GM23338 (cell line): ENCODE measurements around the gene PPP1R13L.

Source experiments
- CTCF ChIP-seq, 2 experiments: fragments of 200-600 bp in 1 of 2; sonication (generic) in 1 of 2; conservative IDR thresholded peaks; 2 replicates each; pipeline versions ENCODE4 v1.5.1 to v1.6.1; 2016 to 2017; ENCODE audit warnings: antibody characterized with exemption in 2 of 2, low read depth in 2 of 2, mild to moderate bottlenecking in 2 of 2, moderate library complexity in 1 of 2
- EZH2 ChIP-seq: fragments of 200-600 bp; sonication (generic); IDR thresholded peaks from one replicate; pipeline ENCODE4 v1.8.0; 2017; ENCODE audit warnings: antibody characterized with exemption, mild to moderate bottlenecking, low read depth; ENCODE audit not compliant: unreplicated experiment
- EZH2phosphoT487 ChIP-seq: fragments of 200-600 bp; sonication (generic); IDR thresholded peaks from one replicate; pipeline ENCODE4 v1.8.1; 2018; ENCODE audit warnings: antibody characterized with exemption; ENCODE audit not compliant: unreplicated experiment
- POLR2AphosphoS5 ChIP-seq: IDR thresholded peaks from 2 replicates; pipeline ENCODE4 v1.6.1; 2016; ENCODE audit warnings: antibody characterized with exemption, low read depth
- REST ChIP-seq: IDR thresholded peaks from one replicate; pipeline ENCODE4 v1.6.1; 2018; ENCODE audit warnings: antibody characterized with exemption; ENCODE audit not compliant: unreplicated experiment
- STAT1 ChIP-seq: IDR thresholded peaks from one replicate; pipeline ENCODE4 v1.6.1; 2016; ENCODE audit warnings: antibody characterized with exemption; ENCODE audit not compliant: unreplicated experiment

- TF ChIP-seq CTCF (conservative IDR thresholded peaks at IDR 0.05; ENCODE audit: low read depth in 2 of 2) = peak; percentile 60 to 65
- TF ChIP-seq REST = no peak
- TF ChIP-seq EZH2 = no peak
- 0 out of 2 replicates have a peak, but pooled peaks have one; percentile 24 for TF ChIP-seq POLR2AphosphoS5
- no peak for TF ChIP-seq EZH2phosphoT487
- no peak for TF ChIP-seq STAT1
Measured at GRCh38 chr19:45428384-45429231, 23.7 kb upstream of the PPP1R13L start.
